Right atrium auricular region (tissue), 2 donors: ENCODE measurements around the gene ERBB4. TPM values are rescaled to one million over a fixed set of nuclear protein-coding genes. Genes with fewer than 3 reads are reported as not detected.
"Not testable (repeated sequence)": the region's sequence is repeated elsewhere in the genome, so short reads cannot be mapped to it uniquely, and the experiment has no call there.

ENCODE experiments used
- DNase-seq: peaks from one replicate; pipeline ENCODE4 v3.0.0-alpha.2; 2019; ENCODE audit warnings: low spot score
- H3K27ac ChIP-seq, 2 donors: fragments of 200-600 bp; sonication (generic); 1 replicate in 1 of 2; 2 replicates in 1 of 2; pipeline ENCODE4 v1.5.1; 2016 to 2019
- H3K27me3 ChIP-seq, 2 donors: fragments of 200-600 bp; sonication (generic); one replicate each; pipeline versions ENCODE4 v1.5.1 to v1.6.0; 2017 to 2019
- H3K36me3 ChIP-seq: fragments of 200-600 bp; sonication (generic); one replicate; pipeline ENCODE4 v1.5.1; 2016
- H3K4me1 ChIP-seq, 2 donors: fragments of 200-600 bp; sonication (generic); one replicate each; pipeline versions ENCODE4 v1.5.1 to v1.6.0; 2017 to 2019
- H3K4me3 ChIP-seq, 2 donors: fragments of 200-600 bp; sonication (generic); 1 replicate in 1 of 2; 2 replicates in 1 of 2; pipeline ENCODE4 v1.5.1; 2017 to 2019; ENCODE audit warnings: mild to moderate bottlenecking in 1 of 2, moderate library complexity in 1 of 2
- H3K9me3 ChIP-seq, 2 donors: fragments of 200-600 bp; sonication (generic); one replicate each; pipeline ENCODE4 v1.5.1; 2019
- CTCF ChIP-seq, 2 donors: fragments of 200-600 bp; sonication (generic); IDR thresholded peaks; one replicate each; pipeline ENCODE4 v1.5.1; 2019; ENCODE audit warnings: antibody characterized with exemption in 2 of 2
- total RNA-seq, 2 donors: library from RNA; depleted of rRNA; stranded (reverse); fragments of >200 nt; gene quantifications; one replicate each; pipeline ENCODE4 v1.1.0, GENCODE V29; 2016

ERBB4 gene
- total RNA-seq, 2 donors from 2014 or later: 12.4 to 22.4 TPM

- no peak overlapping the region for H3K27ac ChIP-seq
- no peaks in the 10 kb centered on the region for H3K36me3 ChIP-seq
- H3K4me3 ChIP-seq: no peak overlapping the region
- H3K27me3 ChIP-seq: no peaks in the 10 kb centered on the region
- DNase-seq: no peak
- H3K4me1 ChIP-seq: no peaks in the 10 kb centered on the region
- TF ChIP-seq CTCF (IDR thresholded peaks at IDR 0.05): no peak
- no peaks in the 10 kb centered on the region for H3K9me3 ChIP-seq
Measured at GRCh38 chr2:211599146-211599545, 939.5 kb downstream of the ERBB4 start.

GRCh38 chr2:211598238-211598637, 940.4 kb downstream of the ERBB4 start:
- no peak for TF ChIP-seq CTCF (IDR thresholded peaks at IDR 0.05)
- H3K4me1 ChIP-seq: no peaks in the 10 kb centered on the region
- no peak overlapping the region for H3K4me3 ChIP-seq
- no peaks in the 10 kb centered on the region for H3K36me3 ChIP-seq
- DNase-seq: no peak
- no peak overlapping the region for H3K27ac ChIP-seq
- H3K27me3 ChIP-seq: no peaks in the 10 kb centered on the region
- H3K9me3 ChIP-seq: no peaks in the 10 kb centered on the region

- not testable (repeated sequence) for DNase-seq, H3K4me3 ChIP-seq, H3K27ac ChIP-seq, H3K36me3 ChIP-seq, H3K4me1 ChIP-seq, H3K27me3 ChIP-seq, H3K9me3 ChIP-seq
Measured at GRCh38 chr2:211592006-211592405, 946.6 kb downstream of the ERBB4 start.

GRCh38 chr2:211591426-211591825, 947.2 kb downstream of the ERBB4 start:
- Histone ChIP-seq H3K4me1 (no peaks in the 10 kb centered on the region), H3K36me3 (no peaks in the 10 kb centered on the region), H3K4me3 (no peak overlapping the region), H3K27me3 (no peaks in the 10 kb centered on the region), H3K27ac (no peak overlapping the region), H3K9me3 (no peaks in the 10 kb centered on the region)
- DNase-seq: no peak
- no peak for TF ChIP-seq CTCF (IDR thresholded peaks at IDR 0.05)

GRCh38 chr2:211568439-211568838, 970.2 kb downstream of the ERBB4 start:
- no peak overlapping the region for H3K4me3 ChIP-seq
- H3K27me3 ChIP-seq: no peaks in the 10 kb centered on the region
- H3K27ac ChIP-seq: no peak overlapping the region
- no peaks in the 10 kb centered on the region for H3K36me3 ChIP-seq
- no peaks in the 10 kb centered on the region for H3K4me1 ChIP-seq
- H3K9me3 ChIP-seq: no peaks in the 10 kb centered on the region
- no peak for TF ChIP-seq CTCF (IDR thresholded peaks at IDR 0.05)
- no peak for DNase-seq

- no peaks in the 10 kb centered on the region for H3K4me1 ChIP-seq
- no peak for DNase-seq
- H3K27ac ChIP-seq: no peak overlapping the region
- H3K27me3 ChIP-seq: no peaks in the 10 kb centered on the region
- H3K36me3 ChIP-seq: no peaks in the 10 kb centered on the region
- no peak for TF ChIP-seq CTCF (IDR thresholded peaks at IDR 0.05)
- H3K4me3 ChIP-seq: no peak overlapping the region
- H3K9me3 ChIP-seq: no peaks in the 10 kb centered on the region
Measured at GRCh38 chr2:211564441-211564840, 974.2 kb downstream of the ERBB4 start.
